Small intestine (tissue), 7 donors: ENCODE data around the gene SAP25. TPM values are rescaled to one million over a fixed set of nuclear protein-coding genes. Genes with fewer than 3 reads are reported as not detected.

ENCODE experiments used
- DNase-seq, 2 donors: peaks; one replicate each; pipeline versions ENCODE4 v3.0.0 to v3.0.0-alpha.2; 2013
- FAIRE-seq: peaks from 2 replicates; lab custom pipeline; 2012; peaks lifted over from hg19 to GRCh38; lab: Jason Lieb, UNC
- H3K27ac ChIP-seq, 3 donors: one replicate each; pipeline ENCODE4 v1.5.1; 2013; ENCODE audit warnings: low read length in 2 of 3, mild to moderate bottlenecking in 2 of 3, control low read depth in 1 of 3, inconsistent platforms in 1 of 3, low read depth in 1 of 3, moderate library complexity in 1 of 3
- H3K27me3 ChIP-seq, 3 donors: one replicate each; pipeline ENCODE4 v1.6.1; 2013; ENCODE audit warnings: low read length in 3 of 3, inconsistent platforms in 1 of 3; ENCODE audit not compliant: control insufficient read depth in 3 of 3, insufficient read depth in 3 of 3
- H3K36me3 ChIP-seq, 3 donors: one replicate each; pipeline ENCODE4 v1.6.1; 2013; ENCODE audit warnings: low read length in 3 of 3, inconsistent platforms in 1 of 3, low read depth in 1 of 3, mild to moderate bottlenecking in 1 of 3, moderate library complexity in 1 of 3; ENCODE audit not compliant: control insufficient read depth in 3 of 3, insufficient read depth in 2 of 3
- H3K4me1 ChIP-seq, 3 donors: one replicate each; pipeline ENCODE4 v1.6.1; 2013; ENCODE audit warnings: low read length in 2 of 3, inconsistent platforms in 1 of 3, low read depth in 1 of 3, mild to moderate bottlenecking in 1 of 3, moderate library complexity in 1 of 3; ENCODE audit not compliant: control insufficient read depth in 3 of 3, insufficient read depth in 2 of 3
- H3K4me3 ChIP-seq, 3 donors: one replicate each; pipeline ENCODE4 v1.5.1; 2013; ENCODE audit warnings: low read length in 3 of 3, control low read depth in 1 of 3, inconsistent platforms in 1 of 3, low read depth in 1 of 3, mild to moderate bottlenecking in 1 of 3, moderate library complexity in 1 of 3
- H3K9me3 ChIP-seq, 2 donors: one replicate each; pipeline ENCODE4 v1.6.1; 2013; ENCODE audit warnings: low read depth in 1 of 2, low read length in 1 of 2; ENCODE audit not compliant: control insufficient read depth in 2 of 2, insufficient read depth in 1 of 2
- WGBS, 3 donors: extraction: QIAGEN DNeasy Blood & Tissue Kit; methylation state at CpG; one replicate each; pipeline ENCODE4 v1.1.7; 2013; 5-methylcytosine and 5-hydroxymethylcytosine counted together
- polyA plus RNA-seq, 4 donors: library from polyadenylated mRNA; stranded (reverse) in 3 of 4; unstranded in 1 of 4; fragments of 200-250 nt in 3 of 4; fragments of 120-200 nt in 1 of 4; gene quantifications; one replicate each; pipeline versions ENCODE4 v1.2.1 to v1.2.3, GENCODE V29; 2013
- donor health status: healthy with polysubstance abuse.
- donor health status: control.
- donor health status: control.
- donor health status: Bipolar disorder and iron deficiency.
- donor health status: healthy.

SAP25 gene
- polyA plus RNA-seq, 4 donors: 2.0 to 28.2 (median 12.9) TPM

DNA sequence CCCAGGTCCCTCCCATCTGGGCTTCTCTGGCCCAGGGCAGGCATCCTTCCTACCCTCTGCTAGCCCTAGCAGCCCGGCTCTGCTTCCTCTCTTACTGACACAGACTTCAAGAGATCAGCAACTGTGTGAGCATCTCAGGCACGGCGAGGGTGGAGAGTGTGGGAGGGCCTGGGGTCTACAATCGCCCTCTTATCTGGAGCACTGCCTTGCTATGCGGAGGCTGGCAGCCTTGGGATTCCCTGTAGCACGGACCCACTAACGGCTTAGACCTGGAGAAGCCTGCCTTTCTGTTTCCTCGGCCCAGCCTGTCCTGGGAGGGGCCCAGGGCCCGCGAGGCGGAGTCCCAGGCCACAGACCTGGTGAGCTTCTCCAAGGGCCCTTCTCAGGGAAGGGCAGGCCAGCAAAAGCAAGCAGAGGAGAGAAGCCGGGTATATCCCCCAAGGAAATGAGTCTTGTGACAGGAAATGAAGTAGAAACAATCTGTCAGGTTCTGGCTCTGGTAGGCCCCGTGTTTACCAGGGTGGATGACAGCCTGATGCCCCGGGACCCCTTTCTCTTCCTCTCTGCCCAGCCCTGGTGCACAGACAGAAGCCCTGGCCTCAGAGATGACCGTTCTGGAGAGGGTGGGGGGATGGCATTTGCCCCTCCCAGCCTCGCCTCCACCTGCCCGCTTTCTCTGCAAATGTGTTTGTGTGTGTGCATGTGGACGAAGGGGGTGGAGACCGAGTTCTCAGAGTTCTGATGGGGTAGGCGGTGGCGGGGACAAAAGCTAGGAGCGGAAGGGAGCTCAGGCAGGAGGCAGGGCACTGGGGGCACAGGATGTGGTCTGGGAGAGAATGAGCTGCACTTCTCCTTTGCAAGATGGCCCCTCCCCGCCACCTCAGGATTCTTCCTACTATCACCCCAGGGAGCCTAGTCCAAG, 9.7 kb upstream of the SAP25 start:
- FAIRE-seq: no peak

DNA sequence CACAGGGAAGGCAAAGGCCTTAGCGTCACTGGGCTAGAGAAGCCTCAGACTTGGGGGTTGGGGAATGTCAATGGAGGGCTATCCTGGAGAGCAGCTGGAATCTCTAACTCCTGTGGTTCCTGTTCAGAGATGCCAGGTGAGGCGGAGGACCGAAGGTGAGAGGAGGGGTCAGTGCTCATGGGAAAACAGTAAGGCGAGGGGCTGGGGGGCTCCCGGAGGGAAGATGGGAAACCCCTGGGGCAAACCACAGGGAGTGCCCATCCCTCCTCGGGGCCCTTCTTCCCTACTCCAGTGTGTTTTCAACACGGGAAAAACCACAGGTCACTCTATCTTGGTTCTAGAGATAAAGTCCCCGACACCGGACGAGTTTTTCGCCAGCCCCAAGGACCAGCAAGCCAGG, 8.9 kb upstream of the SAP25 start:
- Histone ChIP-seq H3K4me1 (peaks cover 0 to 33% (median 0%) of the 10 kb centered on the region in 3 donors), H3K9me3 (no peaks in the 10 kb centered on the region), H3K36me3 (peaks cover 9 to 59% (median 17%) of the 10 kb centered on the region in 3 donors), H3K27ac (peak overlapping the region in 2 of 3 donors; percentile 29 to 97), H3K27me3 (no peaks in the 10 kb centered on the region), H3K4me3 (peak overlapping the region in 1 of 3 donors; percentile 5)
- FAIRE-seq (no peak), DNase-seq (no peak)
- WGBS, 3 donors: 68 to 70% (median 70%) methylated on average over 11 of the region's 11 CpGs

More for the DNA sequence above, 9.7 kb upstream of the SAP25 start:
- Histone ChIP-seq H3K9me3 (no peaks in the 10 kb centered on the region), H3K27ac (peak overlapping the region; percentile 27 to 97 (median 76)), H3K4me3 (peak overlapping the region in 2 of 3 donors; percentile 79 to 83), H3K4me1 (peaks cover 0 to 33% (median 0%) of the 10 kb centered on the region in 3 donors), H3K36me3 (peaks cover 7 to 52% (median 14%) of the 10 kb centered on the region in 3 donors), H3K27me3 (no peaks in the 10 kb centered on the region)
- peak; percentile 56 to 74 for DNase-seq
- WGBS, 3 donors: 33 to 56% (median 43%) methylated on average over 22 to 23 of the region's 23 CpGs

DNA sequence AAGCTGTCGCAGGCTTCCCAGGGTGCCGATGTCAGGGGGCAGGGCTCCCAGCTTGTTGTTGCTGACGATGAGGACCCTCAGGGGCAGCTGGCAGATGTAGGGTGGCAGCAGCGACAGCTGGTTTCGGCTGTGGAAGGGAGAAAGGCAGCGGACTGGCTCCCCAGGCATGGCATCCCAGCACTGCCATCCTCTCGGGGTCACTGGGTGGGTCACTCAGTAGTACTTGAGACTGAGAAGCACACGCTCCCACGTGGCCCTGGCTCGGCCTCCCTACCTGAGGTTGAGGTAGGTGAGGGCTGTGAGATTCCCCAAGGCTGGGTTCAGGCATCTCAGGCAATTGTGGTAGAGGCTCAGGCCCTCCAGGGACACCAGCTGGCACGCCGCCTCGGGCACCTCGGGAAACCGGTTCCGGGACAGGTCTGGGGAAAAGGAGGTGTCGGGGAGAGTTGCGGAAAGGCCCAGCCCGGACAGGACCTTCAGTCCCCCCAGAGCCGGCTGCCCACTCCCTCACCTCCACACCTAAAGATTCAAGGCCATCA, 8.4 kb upstream of the SAP25 start:
- 49 to 76% (median 70%) methylated on average over 20 of the region's 20 CpGs for WGBS, 3 donors

GRCh38 chr7:100580466-100581283, 7.0 kb upstream of the SAP25 start:
- H3K36me3 ChIP-seq: peaks cover 22 to 79% (median 25%) of the 10 kb centered on the region in 3 donors
- no peaks in the 10 kb centered on the region for H3K27me3 ChIP-seq
- H3K9me3 ChIP-seq: no peaks in the 10 kb centered on the region
- no peak overlapping the region for H3K4me3 ChIP-seq
- peaks cover 0 to 30% (median 0%) of the 10 kb centered on the region in 3 donors for H3K4me1 ChIP-seq
- no peak for DNase-seq
- no peak overlapping the region for H3K27ac ChIP-seq
- 85 to 88% (median 87%) methylated on average over 11 of the region's 11 CpGs for WGBS, 3 donors
- no peak for FAIRE-seq

More for the DNA sequence above, 8.4 kb upstream of the SAP25 start:
- DNase-seq (no peak), FAIRE-seq (no peak)
- no peak overlapping the region for H3K4me3 ChIP-seq
- peaks cover 14 to 64% (median 17%) of the 10 kb centered on the region in 3 donors for H3K36me3 ChIP-seq
- H3K27ac ChIP-seq: peak overlapping the region in 1 of 3 donors; percentile 29
- no peaks in the 10 kb centered on the region for H3K27me3 ChIP-seq
- no peaks in the 10 kb centered on the region for H3K9me3 ChIP-seq
- peaks cover 0 to 33% (median 0%) of the 10 kb centered on the region in 3 donors for H3K4me1 ChIP-seq

DNA sequence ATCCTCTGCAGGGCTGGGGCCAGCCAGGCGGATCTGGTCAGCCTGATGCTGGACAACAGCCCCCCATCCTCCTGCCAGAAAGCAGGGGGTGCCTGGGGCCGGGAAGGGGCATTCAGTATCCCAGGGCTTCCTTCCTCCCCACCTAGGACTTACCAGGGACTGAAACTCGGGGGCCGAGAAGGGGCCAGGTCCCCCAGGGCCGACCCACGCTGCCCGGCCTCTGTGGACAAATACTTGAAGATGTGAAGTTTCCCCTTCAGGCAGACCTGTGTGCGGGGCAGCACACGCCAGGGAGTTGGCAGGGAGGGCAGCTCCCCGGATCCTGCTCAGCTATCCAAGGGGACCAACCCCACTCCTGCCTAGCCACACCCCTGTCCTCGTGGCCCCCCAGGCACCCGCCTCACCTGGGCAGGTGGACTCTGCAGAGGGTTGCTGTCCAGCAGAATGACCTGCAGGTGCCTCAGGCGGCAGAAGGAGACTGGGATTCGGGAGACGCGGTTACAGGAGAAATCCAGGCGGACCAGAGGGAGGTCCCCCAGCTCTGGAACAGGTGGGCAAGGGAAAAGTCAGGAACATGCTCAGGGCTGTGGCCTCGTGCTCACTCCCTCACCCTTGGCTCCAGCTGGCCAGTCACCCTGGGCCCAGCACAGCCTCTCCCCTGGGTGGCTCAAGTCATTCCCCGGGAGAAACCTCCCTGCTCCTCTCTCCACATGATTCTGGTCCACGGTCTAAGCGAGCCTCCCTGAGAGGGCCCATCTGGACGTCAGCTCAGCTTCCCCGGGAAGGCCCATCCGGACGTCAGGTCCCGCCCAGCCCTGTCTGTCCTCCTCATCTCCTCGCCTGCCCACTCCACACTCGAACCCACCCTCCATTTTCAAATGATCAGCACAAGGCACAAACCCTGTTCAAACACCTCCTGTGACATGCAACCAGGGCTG, 4.8 kb upstream of the SAP25 start:
- 91 to 94% (median 94%) methylated on average over 28 of the region's 28 CpGs for WGBS, 3 donors

DNA sequence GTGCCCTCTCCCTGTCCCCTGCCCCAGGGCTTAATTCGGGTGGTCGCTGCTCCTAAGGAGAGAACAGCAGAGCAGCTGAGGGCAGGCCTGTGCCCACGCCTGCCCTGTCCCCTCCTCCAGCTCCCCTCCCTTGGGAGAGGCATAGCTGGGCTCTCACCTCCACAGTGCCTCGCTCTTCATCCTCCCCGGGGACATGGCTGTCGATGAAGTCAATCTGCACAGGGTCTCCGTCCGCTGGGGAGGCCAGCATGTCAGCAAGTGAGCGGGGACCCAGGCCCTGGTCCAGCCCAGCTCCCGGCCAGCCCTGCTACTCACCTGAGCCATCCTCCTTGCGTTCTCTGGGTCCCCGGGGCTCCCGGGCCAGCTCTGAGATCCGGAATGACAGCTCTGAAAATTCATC, 3.8 kb upstream of the SAP25 start:
- H3K9me3 ChIP-seq: no peaks in the 10 kb centered on the region
- FAIRE-seq: no peak
- no peak for DNase-seq
- H3K27ac ChIP-seq: no peak overlapping the region
- H3K36me3 ChIP-seq: peaks cover 31 to 91% (median 33%) of the 10 kb centered on the region in 3 donors
- H3K4me1 ChIP-seq: peaks cover 0 to 5% (median 0%) of the 10 kb centered on the region in 3 donors
- H3K4me3 ChIP-seq: no peak overlapping the region
- H3K27me3 ChIP-seq: no peaks in the 10 kb centered on the region
- WGBS, 3 donors: 89 to 94% (median 93%) methylated on average over 11 to 14 of the region's 14 CpGs

More for the DNA sequence above, 4.8 kb upstream of the SAP25 start:
- no peak for FAIRE-seq
- Histone ChIP-seq H3K36me3 (peaks cover 31 to 92% (median 33%) of the 10 kb centered on the region in 3 donors), H3K4me3 (no peak overlapping the region), H3K4me1 (peaks cover 0 to 15% (median 0%) of the 10 kb centered on the region in 3 donors), H3K9me3 (no peaks in the 10 kb centered on the region), H3K27me3 (no peaks in the 10 kb centered on the region), H3K27ac (no peak overlapping the region)
- no peak for DNase-seq

- Histone ChIP-seq H3K36me3 (peaks cover 30 to 89% (median 32%) of the 10 kb centered on the region in 3 donors), H3K4me1 (peaks cover 0 to 1% (median 0%) of the 10 kb centered on the region in 3 donors), H3K27ac (no peak overlapping the region), H3K4me3 (no peak overlapping the region), H3K9me3 (no peaks in the 10 kb centered on the region), H3K27me3 (no peaks in the 10 kb centered on the region)
- 92 to 96% (median 94%) methylated on average over 17 to 24 of the region's 24 CpGs for WGBS, 3 donors
- no peak for DNase-seq
- no peak for FAIRE-seq
Measured at GRCh38 chr7:100577103-100577502, 3.4 kb upstream of the SAP25 start.
